ENCODE measurements around the gene GID8.
A peak's percentile ranks its signal among the peaks of the same experiment; 100 is the strongest.

GID8 gene

DNA sequence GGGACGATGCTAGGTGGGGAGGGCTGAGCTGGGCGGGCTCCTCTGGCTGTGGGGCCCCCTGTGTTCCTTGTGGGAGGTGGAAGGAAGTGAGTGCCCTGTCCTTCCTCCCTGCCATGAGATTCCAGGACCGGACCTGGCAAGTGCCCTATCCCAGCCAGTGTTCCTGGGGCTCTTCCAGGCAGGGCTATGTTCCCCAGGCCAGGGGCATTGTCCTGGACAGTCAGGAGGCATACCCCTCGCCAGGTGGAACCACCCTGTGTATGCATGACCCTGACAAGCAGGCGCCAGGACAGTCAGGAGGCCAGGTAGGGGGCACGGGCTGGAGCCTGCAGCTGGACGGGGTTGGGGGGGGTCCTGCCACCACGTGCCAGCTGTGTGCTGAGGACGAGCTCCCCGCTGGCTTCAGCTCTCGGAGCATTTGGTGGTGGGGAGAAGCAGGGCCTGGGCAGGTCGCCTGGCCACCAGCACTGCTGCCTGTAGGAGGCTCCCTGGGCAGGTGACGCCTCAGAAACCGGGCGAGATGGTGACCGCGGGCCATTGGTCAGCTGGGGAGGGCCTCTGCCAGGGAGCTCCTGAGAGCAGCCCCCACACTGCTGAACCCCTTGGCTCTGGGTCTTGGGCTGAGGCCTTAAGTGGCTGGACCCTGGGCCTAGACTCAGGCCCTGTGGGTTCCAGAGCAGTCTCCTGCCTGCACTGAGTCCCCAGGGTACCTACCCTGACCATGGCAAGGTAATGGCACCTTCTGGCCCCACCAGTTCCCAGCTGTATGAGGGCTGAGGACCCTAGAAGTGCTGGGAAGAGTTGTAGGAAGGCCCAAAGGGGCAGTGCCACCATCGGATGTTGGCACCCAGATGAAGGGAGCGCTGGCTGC is 15.3 kb downstream of the GID8 start:
- Histone ChIP-seq H3K36me3 (ENCODE audit: insufficient read depth, low read length) (peaks cover 22% of the 10 kb centered on the region), H3K79me2 (ENCODE audit: control insufficient read depth, insufficient read depth, low read length, unreplicated experiment) (peaks cover 26% of the 10 kb centered on the region), H3K4me3 (ENCODE audit: low read depth, low read length) (peak overlapping the region; percentile 79)

DNA sequence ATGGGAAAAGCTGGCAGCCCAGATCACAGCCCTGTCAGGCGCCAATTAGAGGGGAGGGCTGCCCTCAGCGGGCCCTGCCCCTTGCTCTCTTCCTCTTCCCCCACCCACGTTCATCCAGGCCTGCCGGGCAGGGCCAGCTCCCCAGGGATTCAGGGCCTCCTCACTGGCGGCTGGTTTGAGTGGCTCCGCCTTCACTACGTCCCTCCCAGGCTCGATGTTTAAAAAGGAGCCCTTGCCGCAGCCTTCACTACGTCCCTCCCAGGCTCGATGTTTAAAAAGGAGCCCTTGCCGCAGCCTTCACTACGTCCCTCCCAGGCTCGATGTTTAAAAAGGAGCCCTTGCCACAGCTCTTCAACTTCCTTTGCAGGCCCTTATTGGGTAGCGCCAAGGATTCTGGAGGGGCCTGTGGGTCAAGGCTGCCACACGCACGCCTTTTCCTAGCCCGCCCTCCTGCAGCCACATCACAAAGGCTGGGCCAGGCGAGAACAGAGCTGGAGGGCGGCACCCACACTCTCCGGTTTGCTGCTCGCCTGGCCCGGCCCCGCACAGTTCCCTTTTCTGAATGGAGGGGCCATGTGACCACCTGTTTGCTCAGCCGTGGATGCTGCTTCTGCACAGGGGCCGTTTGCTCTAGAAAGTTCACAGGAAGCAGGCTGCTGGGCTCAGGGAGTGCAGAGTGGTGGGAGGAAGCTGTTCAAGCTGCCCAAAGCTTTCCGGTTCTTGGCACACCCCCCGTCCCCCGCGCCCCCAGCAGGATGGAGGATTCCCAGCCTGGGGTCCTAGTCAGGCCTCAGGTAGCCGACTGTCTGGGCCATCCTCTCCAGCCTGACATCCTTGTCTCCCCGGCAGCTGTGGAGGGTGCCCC is 16.1 kb downstream of the GID8 start:
- Histone ChIP-seq H3K4me3 (ENCODE audit: low read depth, low read length) (peak overlapping the region; percentile 79), H3K79me2 (ENCODE audit: control insufficient read depth, insufficient read depth, low read length, unreplicated experiment) (peaks cover 27% of the 10 kb centered on the region), H2AFZ (ENCODE audit: low read length, unreplicated experiment) (no peak overlapping the region)

More for the DNA sequence above, 15.3 kb downstream of the GID8 start:
- Histone ChIP-seq H3K27me3 (ENCODE audit: insufficient read depth, low read length) (no peaks in the 10 kb centered on the region), H2AFZ (ENCODE audit: low read length, unreplicated experiment) (no peak overlapping the region), H3K27ac (ENCODE audit: low read depth, low read length) (peak overlapping the region; percentile 44), H3K4me1 (ENCODE audit: control insufficient read depth, insufficient read depth, low read length, unreplicated experiment) (peaks cover 5% of the 10 kb centered on the region)

DNA sequence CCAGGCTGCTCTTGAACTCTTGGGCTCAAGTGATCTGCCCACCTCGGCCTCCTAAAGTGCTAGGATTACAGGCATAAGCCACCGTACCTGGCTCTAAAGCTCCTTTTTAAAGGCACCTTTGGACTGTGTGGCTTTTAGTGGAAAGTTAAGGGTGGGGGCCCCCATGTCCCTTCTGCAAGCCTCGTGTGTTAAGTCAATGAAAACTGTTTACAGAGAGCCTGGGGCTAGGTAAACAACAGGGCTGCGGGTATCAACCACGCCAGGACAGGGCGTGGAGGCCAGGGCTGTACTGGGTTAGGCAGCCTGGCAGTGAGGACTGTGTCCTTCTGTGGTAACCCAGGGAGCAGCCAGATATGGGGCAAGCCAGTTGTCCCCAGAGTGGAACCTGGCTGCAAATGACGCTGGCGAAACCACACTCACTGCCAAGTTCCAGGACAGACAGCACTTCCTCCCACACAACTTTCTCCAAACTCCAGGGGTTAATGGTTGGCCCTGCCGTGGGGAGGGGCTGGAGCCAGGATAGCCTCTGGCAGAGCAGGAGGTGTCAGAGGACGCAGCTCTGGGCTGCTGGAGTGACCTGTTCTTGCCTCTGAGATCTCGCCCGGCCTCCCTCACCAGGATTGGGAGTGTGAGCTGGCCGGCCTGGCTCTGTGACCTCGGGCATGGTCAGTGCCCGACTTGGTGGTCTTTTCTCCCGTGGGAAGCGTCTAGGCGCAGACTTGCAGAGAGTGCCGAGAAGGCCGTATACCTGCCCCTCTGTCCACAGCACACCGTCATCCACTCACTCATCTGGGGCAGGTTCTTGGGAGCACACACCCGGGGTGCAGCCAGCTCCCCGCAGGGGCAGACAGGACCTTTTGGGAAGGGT is 17.8 kb downstream of the GID8 start:
- Histone ChIP-seq H3K4me1 (ENCODE audit: control insufficient read depth, insufficient read depth, low read length, unreplicated experiment) (peaks cover 5% of the 10 kb centered on the region), H2AFZ (ENCODE audit: low read length, unreplicated experiment) (no peak overlapping the region), H3K27me3 (ENCODE audit: insufficient read depth, low read length) (no peaks in the 10 kb centered on the region), H3K79me2 (ENCODE audit: control insufficient read depth, insufficient read depth, low read length, unreplicated experiment) (peaks cover 27% of the 10 kb centered on the region), H3K27ac (ENCODE audit: low read depth, low read length) (no peak overlapping the region), H3K4me3 (ENCODE audit: low read depth, low read length) (no peak overlapping the region), H3K36me3 (ENCODE audit: insufficient read depth, low read length) (no peaks in the 10 kb centered on the region)

More for the DNA sequence above, 16.1 kb downstream of the GID8 start:
- H3K27ac ChIP-seq (ENCODE audit: low read depth, low read length): peak overlapping the region; percentile 44
- H3K27me3 ChIP-seq (ENCODE audit: insufficient read depth, low read length): no peaks in the 10 kb centered on the region
- H3K4me1 ChIP-seq (ENCODE audit: control insufficient read depth, insufficient read depth, low read length, unreplicated experiment): peaks cover 5% of the 10 kb centered on the region
- H3K36me3 ChIP-seq (ENCODE audit: insufficient read depth, low read length): peaks cover 16% of the 10 kb centered on the region

DNA sequence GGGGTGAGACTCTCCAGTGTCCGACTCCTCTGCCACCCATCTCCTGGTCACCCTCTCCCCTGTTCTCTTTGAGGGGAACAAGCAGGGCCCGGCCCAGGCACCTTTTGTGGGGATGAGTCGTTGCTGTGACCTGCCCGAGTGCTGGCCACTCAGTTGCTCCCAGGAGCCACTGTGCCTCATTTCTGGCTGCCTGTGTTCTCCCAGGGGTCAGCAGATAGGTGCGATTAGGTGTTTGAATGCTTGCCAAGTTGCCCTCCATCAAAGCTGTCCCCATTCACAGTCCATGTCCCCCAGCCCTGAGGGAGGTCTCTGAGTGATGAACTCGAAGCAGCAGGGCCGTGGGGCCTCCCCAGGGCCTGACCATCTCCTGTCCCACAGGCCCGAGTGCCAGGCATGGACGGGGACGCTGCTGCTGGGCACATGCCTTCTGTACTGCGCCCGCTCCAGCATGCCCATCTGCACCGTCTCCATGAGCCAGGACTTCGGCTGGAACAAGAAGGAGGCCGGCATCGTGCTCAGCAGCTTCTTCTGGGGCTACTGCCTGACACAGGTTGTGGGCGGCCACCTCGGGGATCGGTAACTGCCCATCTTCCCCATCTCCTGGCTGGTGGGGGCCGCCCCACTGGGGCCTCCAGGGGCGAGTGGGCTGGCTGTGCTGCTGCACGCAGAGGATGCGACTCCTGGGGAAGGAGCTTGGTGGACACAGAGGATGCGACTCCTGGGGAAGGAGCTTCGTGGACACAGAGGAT is 18.6 kb downstream of the GID8 start:
- no peak overlapping the region for H3K4me3 ChIP-seq (ENCODE audit: low read depth, low read length)
- H3K27me3 ChIP-seq (ENCODE audit: insufficient read depth, low read length): no peaks in the 10 kb centered on the region
- H3K36me3 ChIP-seq (ENCODE audit: insufficient read depth, low read length): no peaks in the 10 kb centered on the region
- peaks cover 27% of the 10 kb centered on the region for H3K79me2 ChIP-seq (ENCODE audit: control insufficient read depth, insufficient read depth, low read length, unreplicated experiment)
- peaks cover 5% of the 10 kb centered on the region for H3K4me1 ChIP-seq (ENCODE audit: control insufficient read depth, insufficient read depth, low read length, unreplicated experiment)
- H3K27ac ChIP-seq (ENCODE audit: low read depth, low read length): no peak overlapping the region
- H2AFZ ChIP-seq (ENCODE audit: low read length, unreplicated experiment): no peak overlapping the region

DNA sequence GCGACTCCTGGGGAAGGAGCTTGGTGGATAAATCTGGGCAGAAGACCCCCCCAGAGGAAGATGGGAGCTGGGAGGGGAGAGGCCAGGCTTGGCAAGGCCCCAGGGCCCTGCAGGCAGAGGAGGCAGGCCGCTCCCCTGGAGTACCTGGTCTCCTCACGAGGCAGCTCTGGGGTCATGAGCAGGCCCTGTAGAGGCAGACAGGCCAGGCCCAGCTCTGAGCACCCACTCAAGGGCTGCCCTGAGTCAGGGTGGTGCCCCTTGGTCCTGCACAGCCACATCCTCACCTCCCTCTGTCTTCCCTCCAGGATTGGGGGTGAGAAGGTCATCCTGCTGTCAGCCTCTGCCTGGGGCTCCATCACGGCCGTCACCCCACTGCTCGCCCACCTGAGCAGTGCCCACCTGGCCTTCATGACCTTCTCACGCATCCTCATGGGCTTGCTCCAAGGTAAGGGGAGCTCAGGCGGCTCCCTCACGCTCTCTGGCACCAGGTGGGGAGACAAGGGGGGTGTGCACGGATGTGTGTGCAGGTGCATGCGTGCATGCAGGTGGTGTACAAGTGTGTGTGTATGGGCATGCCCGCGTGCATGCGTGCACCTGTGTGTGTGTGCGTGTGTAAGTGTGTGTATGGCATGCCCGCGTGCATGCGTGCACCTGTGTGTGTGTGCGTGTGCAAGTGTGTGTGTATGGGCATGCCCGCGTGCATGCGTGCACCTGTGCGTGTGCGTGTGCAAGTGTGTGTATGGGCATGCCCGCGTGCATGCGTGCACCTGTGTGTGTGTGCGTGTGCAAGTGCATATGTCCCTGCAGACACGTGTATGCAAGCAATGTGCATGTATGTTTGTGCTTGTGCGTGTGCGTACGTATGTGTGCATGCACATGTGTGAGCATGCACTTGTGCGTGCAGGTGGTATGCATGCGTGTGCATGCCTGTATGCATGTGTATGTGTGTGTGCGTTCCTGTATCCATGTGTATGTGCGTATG is 19.5 kb downstream of the GID8 start:
- Histone ChIP-seq H3K4me1 (ENCODE audit: control insufficient read depth, insufficient read depth, low read length, unreplicated experiment) (peaks cover 5% of the 10 kb centered on the region), H2AFZ (ENCODE audit: low read length, unreplicated experiment) (no peak overlapping the region), H3K79me2 (ENCODE audit: control insufficient read depth, insufficient read depth, low read length, unreplicated experiment) (peaks cover 23% of the 10 kb centered on the region), H3K36me3 (ENCODE audit: insufficient read depth, low read length) (no peaks in the 10 kb centered on the region), H3K27ac (ENCODE audit: low read depth, low read length) (no peak overlapping the region), H3K27me3 (ENCODE audit: insufficient read depth, low read length) (no peaks in the 10 kb centered on the region), H3K4me3 (ENCODE audit: low read depth, low read length) (no peak overlapping the region)

DNA sequence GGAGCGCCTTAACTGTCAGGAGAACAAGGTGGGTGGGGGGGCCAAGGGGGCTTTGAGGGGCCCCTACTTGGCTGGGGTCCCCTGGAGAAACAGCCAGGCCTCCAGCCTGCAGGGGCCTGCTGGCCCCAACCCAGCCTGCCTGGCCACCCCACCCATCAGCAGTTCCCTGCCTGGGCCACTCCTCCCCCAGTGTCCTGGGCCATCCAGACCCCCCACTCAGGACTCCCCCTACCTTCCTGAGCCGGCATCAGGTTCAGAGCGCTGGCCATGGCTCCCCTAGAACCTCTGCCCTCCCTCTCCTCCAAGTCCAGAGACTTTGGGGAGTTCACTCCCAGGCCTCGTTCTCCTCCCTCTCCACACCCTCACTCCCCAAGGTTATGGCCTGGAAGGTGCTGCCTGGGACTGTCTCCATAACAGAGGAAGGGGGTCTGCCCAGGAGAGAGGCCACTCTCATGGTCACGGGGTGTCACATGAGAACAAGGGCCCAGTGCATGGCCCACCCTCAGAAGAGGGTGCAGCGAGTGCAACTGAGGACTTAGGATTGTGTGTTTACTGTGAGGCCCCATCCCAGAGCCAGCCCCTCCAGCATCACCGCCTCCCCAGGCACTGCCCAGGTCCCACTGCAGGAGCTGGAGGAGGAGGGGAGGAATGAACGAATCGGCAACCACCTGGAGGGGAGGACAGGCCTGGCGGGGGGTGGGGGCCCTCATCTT is 20.6 kb downstream of the GID8 start:
- Histone ChIP-seq H2AFZ (ENCODE audit: low read length, unreplicated experiment) (no peak overlapping the region), H3K27ac (ENCODE audit: low read depth, low read length) (no peak overlapping the region), H3K79me2 (ENCODE audit: control insufficient read depth, insufficient read depth, low read length, unreplicated experiment) (peaks cover 23% of the 10 kb centered on the region), H3K4me3 (ENCODE audit: low read depth, low read length) (no peak overlapping the region), H3K4me1 (ENCODE audit: control insufficient read depth, insufficient read depth, low read length, unreplicated experiment) (peaks cover 5% of the 10 kb centered on the region), H3K27me3 (ENCODE audit: insufficient read depth, low read length) (no peaks in the 10 kb centered on the region), H3K36me3 (ENCODE audit: insufficient read depth, low read length) (no peaks in the 10 kb centered on the region)

DNA sequence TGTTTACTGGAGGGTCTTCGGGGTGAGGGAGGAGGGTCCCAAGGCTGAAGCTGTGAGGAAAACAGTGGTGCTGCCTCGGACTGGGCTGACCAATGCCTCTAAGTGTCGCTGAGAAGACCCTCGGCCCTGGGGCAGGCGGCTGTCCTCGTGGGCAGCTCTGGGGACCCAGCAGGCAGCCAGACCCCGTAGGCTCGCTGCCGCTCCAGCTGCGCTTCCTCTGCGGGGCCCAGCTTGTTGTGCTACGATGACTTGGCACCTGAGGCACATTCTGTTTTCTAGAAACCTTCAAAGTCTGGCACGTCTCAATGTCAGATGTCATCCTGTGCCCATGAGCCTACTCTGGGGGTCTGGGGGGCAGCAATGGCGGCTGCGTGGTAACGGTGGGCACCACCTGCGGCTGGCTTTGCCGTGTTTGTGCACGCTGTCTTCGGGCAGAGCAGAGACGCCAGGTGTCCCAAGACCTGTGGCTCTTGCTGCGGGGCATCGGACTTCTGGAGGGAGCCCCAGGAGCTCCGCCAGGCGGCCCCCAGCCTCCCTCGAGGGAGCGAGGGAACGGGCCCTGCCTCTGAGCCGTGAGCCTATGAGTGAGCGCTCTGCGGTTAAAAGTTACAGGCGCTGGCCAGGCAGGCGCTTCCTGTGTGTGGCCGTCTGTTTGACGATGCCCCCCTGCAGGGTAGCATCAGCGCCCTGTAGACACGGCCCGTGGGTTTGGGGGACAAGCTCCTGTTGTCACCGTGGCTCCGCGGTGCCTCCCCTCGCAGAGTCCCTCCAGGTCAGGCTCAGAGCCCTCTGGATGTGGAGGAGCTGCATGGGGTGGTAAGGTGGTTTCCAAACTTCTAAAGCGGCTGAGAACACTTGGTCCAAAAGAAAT is 21.4 kb downstream of the GID8 start:
- H3K27ac ChIP-seq (ENCODE audit: low read depth, low read length): no peak overlapping the region
- H3K4me1 ChIP-seq (ENCODE audit: control insufficient read depth, insufficient read depth, low read length, unreplicated experiment): peaks cover 4% of the 10 kb centered on the region
- no peak overlapping the region for H2AFZ ChIP-seq (ENCODE audit: low read length, unreplicated experiment)
- no peaks in the 10 kb centered on the region; the same call in 1 of the 2 replicates for H3K36me3 ChIP-seq (ENCODE audit: insufficient read depth, low read length)
- H3K79me2 ChIP-seq (ENCODE audit: control insufficient read depth, insufficient read depth, low read length, unreplicated experiment): peaks cover 22% of the 10 kb centered on the region
- no peaks in the 10 kb centered on the region for H3K27me3 ChIP-seq (ENCODE audit: insufficient read depth, low read length)
- no peak overlapping the region for H3K4me3 ChIP-seq (ENCODE audit: low read depth, low read length)

DNA sequence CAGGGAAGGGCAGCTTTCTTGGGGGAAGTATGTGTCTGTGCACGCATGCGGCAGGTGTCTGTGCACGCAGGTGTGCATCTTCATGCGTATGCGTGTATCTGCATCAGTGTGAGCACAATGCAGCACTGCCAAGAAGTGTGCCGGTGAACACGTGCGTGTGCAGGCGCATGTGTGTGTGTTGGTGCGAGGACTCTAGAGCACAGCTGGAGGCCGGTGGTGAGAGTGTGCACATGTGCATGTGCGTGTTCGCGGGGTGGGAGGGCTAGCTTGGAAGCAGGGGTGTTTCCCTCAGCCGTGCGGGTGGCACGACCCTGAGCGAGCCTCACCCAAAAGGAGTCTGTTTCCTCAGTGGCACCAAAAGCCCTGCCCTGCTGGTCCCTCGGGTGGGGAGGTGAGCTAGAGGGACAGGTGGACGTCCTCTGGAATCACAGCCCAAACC is 22.1 kb downstream of the GID8 start:
- Histone ChIP-seq H3K27ac (ENCODE audit: low read depth, low read length) (no peak overlapping the region), H3K27me3 (ENCODE audit: insufficient read depth, low read length) (no peaks in the 10 kb centered on the region), H3K4me1 (ENCODE audit: control insufficient read depth, insufficient read depth, low read length, unreplicated experiment) (no peaks in the 10 kb centered on the region), H2AFZ (ENCODE audit: low read length, unreplicated experiment) (no peak overlapping the region), H3K79me2 (ENCODE audit: control insufficient read depth, insufficient read depth, low read length, unreplicated experiment) (peaks cover 15% of the 10 kb centered on the region), H3K4me3 (ENCODE audit: low read depth, low read length) (no peak overlapping the region), H3K36me3 (ENCODE audit: insufficient read depth, low read length) (no peaks in the 10 kb centered on the region; the same call in 1 of the 2 replicates)

Data from ACC112 (cell line).